Measurements from ENCODE around the gene CITED1.

DNA sequence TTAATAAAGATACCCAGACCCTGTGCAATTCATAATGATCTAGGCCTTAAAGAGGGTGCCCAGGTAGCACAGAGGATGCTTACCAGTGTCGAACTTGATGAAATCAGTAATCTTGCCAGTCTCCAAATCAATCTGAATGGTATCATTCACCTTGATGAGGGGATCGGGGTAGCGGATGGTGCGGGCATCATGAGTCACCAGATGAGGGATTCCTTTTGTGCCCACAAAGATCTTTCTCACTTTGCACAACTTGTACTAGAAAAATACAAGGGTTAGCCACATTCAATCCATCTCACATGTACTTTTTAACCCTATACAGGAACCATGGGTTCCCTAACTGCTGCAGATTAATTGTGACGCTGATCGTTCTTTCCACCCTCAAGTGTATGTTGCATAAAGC, 32.0 kb downstream of the CITED1 start:
- TF ChIP-seq, protein P1, sequence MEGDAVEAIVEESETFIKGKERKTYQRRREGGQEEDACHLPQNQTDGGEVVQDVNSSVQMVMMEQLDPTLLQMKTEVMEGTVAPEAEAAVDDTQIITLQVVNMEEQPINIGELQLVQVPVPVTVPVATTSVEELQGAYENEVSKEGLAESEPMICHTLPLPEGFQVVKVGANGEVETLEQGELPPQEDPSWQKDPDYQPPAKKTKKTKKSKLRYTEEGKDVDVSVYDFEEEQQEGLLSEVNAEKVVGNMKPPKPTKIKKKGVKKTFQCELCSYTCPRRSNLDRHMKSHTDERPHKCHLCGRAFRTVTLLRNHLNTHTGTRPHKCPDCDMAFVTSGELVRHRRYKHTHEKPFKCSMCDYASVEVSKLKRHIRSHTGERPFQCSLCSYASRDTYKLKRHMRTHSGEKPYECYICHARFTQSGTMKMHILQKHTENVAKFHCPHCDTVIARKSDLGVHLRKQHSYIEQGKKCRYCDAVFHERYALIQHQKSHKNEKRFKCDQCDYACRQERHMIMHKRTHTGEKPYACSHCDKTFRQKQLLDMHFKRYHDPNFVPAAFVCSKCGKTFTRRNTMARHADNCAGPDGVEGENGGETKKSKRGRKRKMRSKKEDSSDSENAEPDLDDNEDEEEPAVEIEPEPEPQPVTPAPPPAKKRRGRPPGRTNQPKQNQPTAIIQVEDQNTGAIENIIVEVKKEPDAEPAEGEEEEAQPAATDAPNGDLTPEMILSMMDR (IDR thresholded peaks at IDR 0.05; ENCODE audit: low read length), result no peak
- TF ChIP-seq EZH2 (optimal IDR thresholded peaks at IDR 0.05; ENCODE audit: low read depth, low read length), result no peak

All from MM.1S (cell line).